ENCODE measurements around the gene MRGPRG.

GRCh38 chr11:3234846-3235245 is 16.2 kb upstream of the MRGPRG start:
- no peak for TF ChIP-seq RAD21 (CRISPR knock-in tag; conservative IDR thresholded peaks at IDR 0.05 in 1 of 2, IDR thresholded peaks at IDR 0.05 in 1 of 2)
- TF ChIP-seq CBFA2T3 (IDR thresholded peaks at IDR 0.05): no peak
- no peak for TF ChIP-seq KDM5B (IDR thresholded peaks at IDR 0.05; ENCODE audit: insufficient replicate concordance, low read depth, low read length)
- TF ChIP-seq BRD4 (IDR thresholded peaks at IDR 0.05): no peak
- no peak for TF ChIP-seq CREB5 (CRISPR knock-in tag; IDR thresholded peaks at IDR 0.05)
- TF ChIP-seq MXD1 (CRISPR knock-in tag; IDR thresholded peaks at IDR 0.05; ENCODE audit: borderline replicate concordance, poor library complexity, severe bottlenecking): no peak
- TF ChIP-seq, protein P1, sequence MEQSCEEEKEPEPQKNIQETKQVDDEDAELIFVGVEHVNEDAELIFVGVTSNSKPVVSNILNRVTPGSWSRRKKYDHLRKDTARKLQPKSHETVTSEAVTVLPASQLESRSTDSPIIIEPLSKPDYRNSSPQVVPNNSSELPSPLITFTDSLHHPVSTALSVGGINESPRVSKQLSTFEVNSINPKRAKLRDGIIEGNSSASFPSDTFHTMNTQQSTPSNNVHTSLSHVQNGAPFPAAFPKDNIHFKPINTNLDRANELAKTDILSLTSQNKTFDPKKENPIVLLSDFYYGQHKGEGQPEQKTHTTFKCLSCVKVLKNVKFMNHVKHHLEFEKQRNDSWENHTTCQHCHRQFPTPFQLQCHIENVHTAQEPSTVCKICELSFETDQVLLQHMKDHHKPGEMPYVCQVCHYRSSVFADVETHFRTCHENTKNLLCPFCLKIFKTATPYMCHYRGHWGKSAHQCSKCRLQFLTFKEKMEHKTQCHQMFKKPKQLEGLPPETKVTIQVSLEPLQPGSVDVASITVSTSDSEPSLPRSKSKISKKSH (CRISPR knock-in tag; IDR thresholded peaks at IDR 0.05): no peak
- no peak for TF ChIP-seq SMC3 (conservative IDR thresholded peaks at IDR 0.05; ENCODE audit: insufficient read depth, low read depth, low read length)
- TF ChIP-seq ZNF140 (CRISPR knock-in tag; IDR thresholded peaks at IDR 0.05): no peak
- no peak for TF ChIP-seq ZNF274 (IDR thresholded peaks at IDR 0.05; ENCODE audit: borderline replicate concordance, low read depth, low read length)
- TF ChIP-seq CREB1 (IDR thresholded peaks at IDR 0.05): no peak
- TF ChIP-seq CREB1 (CRISPR knock-in tag; IDR thresholded peaks at IDR 0.05): no peak
- no peak for TF ChIP-seq SNIP1 (IDR thresholded peaks at IDR 0.05; ENCODE audit: low read depth)

Measured in K562 (cell line).